Keratinocyte (primary cell): ENCODE results near the gene MOB3B.

Experiments
- EZH2 ChIP-seq: IDR thresholded peaks from one replicate; pipeline ENCODE4 v1.6.1; 2012; ENCODE audit warnings: inconsistent platforms, mild to moderate bottlenecking, low read length, moderate library complexity
- TF ChIP-seq, protein P1 (sequence below), 3 experiments: IDR thresholded peaks in 1 of 3; conservative IDR thresholded peaks in 1 of 3; optimal IDR thresholded peaks in 1 of 3; 2 replicates in 2 of 3; 3 replicates in 1 of 3; pipeline versions ENCODE3 to v1.5.1; 2011; ENCODE audit warnings: low read length in 3 of 3, mild to moderate bottlenecking in 3 of 3, moderate library complexity in 2 of 3, control low read depth in 1 of 3, inconsistent platforms in 1 of 3; ENCODE audit not compliant: insufficient read depth in 2 of 3; ENCODE audit errors: extremely low read depth in 1 of 3

DNA sequence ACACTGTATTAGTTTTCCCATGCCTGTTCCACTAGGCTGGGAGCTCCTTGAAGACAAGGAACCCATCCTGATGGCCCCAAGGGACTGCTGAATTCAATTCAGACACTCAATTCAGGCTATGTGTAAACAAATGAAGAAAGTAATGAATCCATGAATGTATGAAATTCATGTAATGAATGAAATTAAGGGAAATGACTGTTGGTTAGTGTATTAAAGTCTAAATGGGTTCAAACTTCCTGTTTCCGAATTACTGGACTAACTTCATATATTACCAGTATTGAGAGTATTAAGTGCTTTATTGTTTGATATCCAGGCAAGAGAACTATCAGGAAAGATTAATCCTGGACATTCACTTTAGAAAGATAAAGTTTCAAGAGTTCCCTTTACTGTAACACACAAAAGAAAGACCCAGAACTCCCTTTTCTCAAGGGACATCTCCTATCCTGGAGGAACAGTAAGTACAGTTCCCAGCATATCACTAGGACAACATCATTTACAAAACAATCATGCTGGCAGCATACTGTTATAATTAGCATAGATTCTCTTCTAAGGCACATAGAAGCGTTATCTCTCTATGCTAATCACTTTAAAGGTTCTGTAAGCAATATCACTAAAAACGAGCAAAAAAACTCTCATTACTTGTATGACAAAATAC lies 34.0 kb downstream of the MOB3B start:
- TF ChIP-seq, protein P1, sequence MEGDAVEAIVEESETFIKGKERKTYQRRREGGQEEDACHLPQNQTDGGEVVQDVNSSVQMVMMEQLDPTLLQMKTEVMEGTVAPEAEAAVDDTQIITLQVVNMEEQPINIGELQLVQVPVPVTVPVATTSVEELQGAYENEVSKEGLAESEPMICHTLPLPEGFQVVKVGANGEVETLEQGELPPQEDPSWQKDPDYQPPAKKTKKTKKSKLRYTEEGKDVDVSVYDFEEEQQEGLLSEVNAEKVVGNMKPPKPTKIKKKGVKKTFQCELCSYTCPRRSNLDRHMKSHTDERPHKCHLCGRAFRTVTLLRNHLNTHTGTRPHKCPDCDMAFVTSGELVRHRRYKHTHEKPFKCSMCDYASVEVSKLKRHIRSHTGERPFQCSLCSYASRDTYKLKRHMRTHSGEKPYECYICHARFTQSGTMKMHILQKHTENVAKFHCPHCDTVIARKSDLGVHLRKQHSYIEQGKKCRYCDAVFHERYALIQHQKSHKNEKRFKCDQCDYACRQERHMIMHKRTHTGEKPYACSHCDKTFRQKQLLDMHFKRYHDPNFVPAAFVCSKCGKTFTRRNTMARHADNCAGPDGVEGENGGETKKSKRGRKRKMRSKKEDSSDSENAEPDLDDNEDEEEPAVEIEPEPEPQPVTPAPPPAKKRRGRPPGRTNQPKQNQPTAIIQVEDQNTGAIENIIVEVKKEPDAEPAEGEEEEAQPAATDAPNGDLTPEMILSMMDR (optimal IDR thresholded peaks at IDR 0.05 in 1 of 3, IDR thresholded peaks at IDR 0.05 in 1 of 3, conservative IDR thresholded peaks at IDR 0.05 in 1 of 3; ENCODE audit: extremely low read depth in 1 of 3, insufficient read depth in 2 of 3, low read length in 3 of 3), result no peak
- no peak for TF ChIP-seq EZH2
